K562 (cell line): ENCODE results near the gene MRTFB.

Experiments
- BRCA1 ChIP-seq, 2 experiments: fragments of 450-650 bp in 1 of 2; sonication (generic) in 1 of 2; formaldehyde crosslinking in 1 of 2; IDR thresholded peaks; 2 replicates each; pipeline versions ENCODE4 v1.5.0 to v1.6.1; 2017 to 2020; ENCODE audit warnings: mild to moderate bottlenecking in 1 of 2, missing genetic modification reagents in 1 of 2
- CTCF ChIP-seq, 3 experiments: IDR thresholded peaks in 2 of 3; conservative IDR thresholded peaks in 1 of 3; 2 replicates each; pipeline ENCODE4 v1.5.1; 2011 to 2012; ENCODE audit warnings: low read length in 3 of 3, mild to moderate bottlenecking in 3 of 3, control low read depth in 2 of 3, improper control_type of control experiment in 1 of 3, inconsistent platforms in 1 of 3, low read depth in 1 of 3, mixed read lengths in 1 of 3, moderate library complexity in 1 of 3; ENCODE audit not compliant: insufficient read depth in 2 of 3
- FIP1L1 ChIP-seq: fragments of 200-400 bp; formaldehyde crosslinking; IDR thresholded peaks from 2 replicates; pipeline ENCODE4 v1.6.1; 2018; ENCODE audit warnings: mild to moderate bottlenecking, low read depth, low read length; ENCODE audit not compliant: poor library complexity, severe bottlenecking
- PCBP1 ChIP-seq: fragments of 200-400 bp; formaldehyde crosslinking; IDR thresholded peaks from 2 replicates; pipeline ENCODE4 v1.6.1; 2018; ENCODE audit warnings: mild to moderate bottlenecking, low read depth, low read length; ENCODE audit not compliant: poor library complexity, severe bottlenecking
- STAG1 ChIP-seq: sonication (generic); formaldehyde crosslinking; IDR thresholded peaks from 2 replicates; pipeline ENCODE4 v1.5.0; 2020; ENCODE audit warnings: missing genetic modification reagents, borderline replicate concordance
- TARDBP ChIP-seq: fragments of 450-650 bp; IDR thresholded peaks from 2 replicates; pipeline ENCODE4 v1.6.1; 2016
- TEAD4 ChIP-seq, 2 experiments: sonication (generic) in 1 of 2; formaldehyde crosslinking in 1 of 2; IDR thresholded peaks; 2 replicates each; pipeline versions ENCODE4 v1.6.1 to v1.8.0; 2012 to 2022; ENCODE audit warnings: borderline replicate concordance in 1 of 2, inconsistent platforms in 1 of 2, low read length in 1 of 2, mild to moderate bottlenecking in 1 of 2, missing genetic modification reagents in 1 of 2
- USF2 ChIP-seq: sonication (generic); formaldehyde crosslinking; IDR thresholded peaks from 2 replicates; pipeline ENCODE4 v1.5.0; 2020; ENCODE audit warnings: missing genetic modification reagents
- TF ChIP-seq, protein P1 (sequence below): sonication (generic); formaldehyde crosslinking; IDR thresholded peaks from 2 replicates; pipeline ENCODE4 v1.8.1; 2022; ENCODE audit warnings: missing genetic modification reagents

DNA sequence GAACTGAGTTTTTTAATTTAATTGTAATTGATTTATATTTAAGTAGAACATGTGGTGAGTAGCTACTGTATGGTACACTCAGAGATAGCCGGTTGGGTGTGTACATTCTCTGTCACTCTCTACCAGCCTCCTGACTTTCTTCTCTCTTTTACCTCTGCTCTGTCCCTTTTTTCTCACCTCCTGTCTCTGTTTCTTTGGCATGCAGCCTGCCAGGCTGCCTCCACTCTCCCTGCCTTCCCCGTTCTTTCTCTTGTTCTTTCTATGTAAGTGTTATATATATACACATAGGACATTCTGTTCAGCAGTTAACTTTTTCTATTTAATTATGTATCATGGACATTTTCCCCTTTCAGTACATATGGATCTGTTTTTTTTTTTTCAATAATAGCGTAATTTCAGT, 50.8 kb downstream of the MRTFB start:
- TF ChIP-seq TARDBP (no peak), USF2 (CRISPR knock-in tag) (no peak), CTCF (IDR thresholded peaks at IDR 0.05 in 2 of 3, conservative IDR thresholded peaks at IDR 0.05 in 1 of 3; ENCODE audit: insufficient read depth in 2 of 3, low read depth in 1 of 3, low read length in 3 of 3) (no peak), STAG1 (CRISPR knock-in tag) (no peak), FIP1L1 (no peak), BRCA1 (IDR thresholded peaks at IDR 0.05) (no peak), BRCA1 (CRISPR knock-in tag; IDR thresholded peaks at IDR 0.05) (no peak), TEAD4 (IDR thresholded peaks at IDR 0.05; ENCODE audit: low read length) (no peak), TEAD4 (CRISPR knock-in tag; IDR thresholded peaks at IDR 0.05; ENCODE audit: borderline replicate concordance) (no peak), PCBP1 (no peak)
- TF ChIP-seq, protein P1, sequence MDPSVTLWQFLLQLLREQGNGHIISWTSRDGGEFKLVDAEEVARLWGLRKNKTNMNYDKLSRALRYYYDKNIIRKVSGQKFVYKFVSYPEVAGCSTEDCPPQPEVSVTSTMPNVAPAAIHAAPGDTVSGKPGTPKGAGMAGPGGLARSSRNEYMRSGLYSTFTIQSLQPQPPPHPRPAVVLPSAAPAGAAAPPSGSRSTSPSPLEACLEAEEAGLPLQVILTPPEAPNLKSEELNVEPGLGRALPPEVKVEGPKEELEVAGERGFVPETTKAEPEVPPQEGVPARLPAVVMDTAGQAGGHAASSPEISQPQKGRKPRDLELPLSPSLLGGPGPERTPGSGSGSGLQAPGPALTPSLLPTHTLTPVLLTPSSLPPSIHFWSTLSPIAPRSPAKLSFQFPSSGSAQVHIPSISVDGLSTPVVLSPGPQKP (CRISPR knock-in tag) = no peak
